Measurements from ENCODE around the gene DNMT3B.

- TF ChIP-seq, protein P1, sequence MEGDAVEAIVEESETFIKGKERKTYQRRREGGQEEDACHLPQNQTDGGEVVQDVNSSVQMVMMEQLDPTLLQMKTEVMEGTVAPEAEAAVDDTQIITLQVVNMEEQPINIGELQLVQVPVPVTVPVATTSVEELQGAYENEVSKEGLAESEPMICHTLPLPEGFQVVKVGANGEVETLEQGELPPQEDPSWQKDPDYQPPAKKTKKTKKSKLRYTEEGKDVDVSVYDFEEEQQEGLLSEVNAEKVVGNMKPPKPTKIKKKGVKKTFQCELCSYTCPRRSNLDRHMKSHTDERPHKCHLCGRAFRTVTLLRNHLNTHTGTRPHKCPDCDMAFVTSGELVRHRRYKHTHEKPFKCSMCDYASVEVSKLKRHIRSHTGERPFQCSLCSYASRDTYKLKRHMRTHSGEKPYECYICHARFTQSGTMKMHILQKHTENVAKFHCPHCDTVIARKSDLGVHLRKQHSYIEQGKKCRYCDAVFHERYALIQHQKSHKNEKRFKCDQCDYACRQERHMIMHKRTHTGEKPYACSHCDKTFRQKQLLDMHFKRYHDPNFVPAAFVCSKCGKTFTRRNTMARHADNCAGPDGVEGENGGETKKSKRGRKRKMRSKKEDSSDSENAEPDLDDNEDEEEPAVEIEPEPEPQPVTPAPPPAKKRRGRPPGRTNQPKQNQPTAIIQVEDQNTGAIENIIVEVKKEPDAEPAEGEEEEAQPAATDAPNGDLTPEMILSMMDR (IDR thresholded peaks at IDR 0.05; ENCODE audit: low read depth, low read length, poor library complexity, severe bottlenecking), result no peak
- no peak for TF ChIP-seq EZH2phosphoT487 (IDR thresholded peaks at IDR 0.05; ENCODE audit: borderline replicate concordance, low read length)
These were observed 30.1 kb downstream of the DNMT3B start for GRCh38 chr20:32792316-32792715.
